K562 (cell line): ENCODE measurements around the gene MVB12B. TPM values are rescaled to one million over a fixed set of nuclear protein-coding genes. Genes with fewer than 3 reads are reported as not detected.

Experiments used
- BCOR ChIP-seq: fragments of 450-650 bp; IDR thresholded peaks from 2 replicates; pipeline ENCODE4 v1.6.1; 2016
- BRD9 ChIP-seq: fragments of 450-650 bp; IDR thresholded peaks from 2 replicates; pipeline ENCODE4 v1.6.1; 2018; ENCODE audit warnings: low read depth; ENCODE audit not compliant: partially characterized antibody
- CLOCK ChIP-seq: fragments of 250-450 bp; sonication (Bioruptor Pico); IDR thresholded peaks from 2 replicates; pipeline ENCODE4 v1.4.0; 2020; ENCODE audit warnings: mild to moderate bottlenecking, moderate library complexity, borderline replicate concordance
- DMBX1 ChIP-seq: fragments of 250-450 bp; sonication (Bioruptor Pico); IDR thresholded peaks from 2 replicates; pipeline ENCODE4 v1.8.0; 2022; ENCODE audit warnings: inconsistent platforms, mild to moderate bottlenecking, moderate library complexity, borderline replicate concordance
- GTF3C2 ChIP-seq: IDR thresholded peaks from 3 replicates; pipeline ENCODE4 v1.6.1; 2011; ENCODE audit warnings: borderline replicate concordance, mild to moderate bottlenecking, moderate library complexity; ENCODE audit not compliant: insufficient read length; ENCODE audit errors: extremely low read depth
- KDM1A ChIP-seq, 2 experiments: fragments of 450-650 bp; IDR thresholded peaks; 2 replicates each; pipeline ENCODE4 v1.6.1; 2016; ENCODE audit warnings: mild to moderate bottlenecking in 2 of 2
- PML ChIP-seq: IDR thresholded peaks from 2 replicates; pipeline ENCODE4 v1.6.1; 2012; ENCODE audit warnings: low read length, inconsistent platforms
- PPARD ChIP-seq: fragments of 250-450 bp; sonication (Bioruptor Pico); IDR thresholded peaks from 2 replicates; pipeline ENCODE4 v1.8.0; 2022; ENCODE audit warnings: inconsistent platforms, mild to moderate bottlenecking, moderate library complexity
- PTBP1 ChIP-seq: fragments of 200-400 bp; formaldehyde crosslinking; IDR thresholded peaks from 2 replicates; pipeline ENCODE4 v1.6.1; 2017; ENCODE audit warnings: low read depth, low read length
- ZBED1 ChIP-seq: IDR thresholded peaks from 2 replicates; pipeline ENCODE4 v1.6.1; 2014
- ZFP30 ChIP-seq: fragments of 250-450 bp; sonication (Bioruptor Pico); IDR thresholded peaks from 2 replicates; pipeline ENCODE4 v1.8.0; 2022; ENCODE audit warnings: moderate library complexity, mild to moderate bottlenecking, inconsistent platforms, borderline replicate concordance
- ZNF165 ChIP-seq: fragments of 250-450 bp; sonication (Bioruptor Pico); IDR thresholded peaks from 2 replicates; pipeline ENCODE4 v1.4.0; 2020; ENCODE audit warnings: borderline replicate concordance
- ZNF24 ChIP-seq: fragments of 450-650 bp; IDR thresholded peaks from 2 replicates; pipeline ENCODE4 v1.6.1; 2016
- polyA plus RNA-seq, 8 experiments: library from polyadenylated mRNA; depleted of rRNA in 4 of 8; stranded (reverse) in 5 of 8; unstranded in 3 of 8; fragments of >200 nt; fragmentation: Nextera tagmentation in 2 of 8; fragmentation: Illumina TruSeq in 1 of 8; extraction: Ambion mirVana in 2 of 8; extraction: Trizol in 1 of 8; gene quantifications; 2 replicates each; pipeline versions ENCODE4 v1.2.1 to v1.2.3, GENCODE V29; 2011 to 2014; ENCODE audit warnings: inconsistent platforms in 1 of 8, missing spikeins in 1 of 8
- total RNA-seq, 7 experiments: library from RNA; depleted of rRNA in 6 of 7; stranded (reverse); fragments of >200 nt in 6 of 7; fragmentation: Illumina TruSeq in 2 of 7; extraction: Trizol in 2 of 7; gene quantifications; 2 replicates each; pipeline versions ENCODE4 v1.2.1 to v1.2.3, GENCODE V29; 2011 to 2021; ENCODE audit warnings: low replicate concordance in 1 of 7

MVB12B gene
- total and polyA plus RNA-seq, 9 of the 15 experiments (the other 6 are each of a cell fraction or from before 2014, with no cell fraction given): not detected

- TF ChIP-seq GTF3C2 (no peak), ZFP30 (CRISPR knock-in tag) (no peak), PTBP1 (no peak), PPARD (CRISPR knock-in tag) (no peak), BCOR (no peak), KDM1A (IDR thresholded peaks at IDR 0.05) (no peak), PML (no peak), ZNF24 (no peak), ZBED1 (no peak), CLOCK (CRISPR knock-in tag) (no peak), DMBX1 (CRISPR knock-in tag) (no peak), BRD9 (no peak), ZNF165 (no peak)
Observed at GRCh38 chr9:126532951-126533925, 206.6 kb downstream of the MVB12B start (continued).
